IPS-18a (cell line): ENCODE measurements around the gene GRID1.

Source experiments
- H3K27ac ChIP-seq: one replicate; pipeline ENCODE4 v1.5.1; 2013; ENCODE audit warnings: low read length
- H3K27me3 ChIP-seq: one replicate; pipeline ENCODE4 v1.6.1; 2013; ENCODE audit warnings: mild to moderate bottlenecking, low read length; ENCODE audit not compliant: control insufficient read depth, insufficient read depth
- H3K36me3 ChIP-seq: one replicate; pipeline ENCODE4 v1.6.1; 2013; ENCODE audit warnings: low read depth, low read length; ENCODE audit not compliant: control insufficient read depth
- H3K4me1 ChIP-seq: one replicate; pipeline ENCODE4 v1.6.1; 2013; ENCODE audit warnings: low read depth, low read length; ENCODE audit not compliant: control insufficient read depth
- H3K4me3 ChIP-seq: one replicate; pipeline ENCODE4 v1.5.1; 2013; ENCODE audit warnings: low read length
- H3K9ac ChIP-seq: one replicate; pipeline ENCODE4 v1.6.1; 2013; ENCODE audit warnings: mild to moderate bottlenecking, low read length, moderate library complexity
- H3K9me3 ChIP-seq: one replicate; pipeline ENCODE4 v1.6.1; 2013; ENCODE audit warnings: low read depth, low read length; ENCODE audit not compliant: control insufficient read depth

Gene GRID1

DNA sequence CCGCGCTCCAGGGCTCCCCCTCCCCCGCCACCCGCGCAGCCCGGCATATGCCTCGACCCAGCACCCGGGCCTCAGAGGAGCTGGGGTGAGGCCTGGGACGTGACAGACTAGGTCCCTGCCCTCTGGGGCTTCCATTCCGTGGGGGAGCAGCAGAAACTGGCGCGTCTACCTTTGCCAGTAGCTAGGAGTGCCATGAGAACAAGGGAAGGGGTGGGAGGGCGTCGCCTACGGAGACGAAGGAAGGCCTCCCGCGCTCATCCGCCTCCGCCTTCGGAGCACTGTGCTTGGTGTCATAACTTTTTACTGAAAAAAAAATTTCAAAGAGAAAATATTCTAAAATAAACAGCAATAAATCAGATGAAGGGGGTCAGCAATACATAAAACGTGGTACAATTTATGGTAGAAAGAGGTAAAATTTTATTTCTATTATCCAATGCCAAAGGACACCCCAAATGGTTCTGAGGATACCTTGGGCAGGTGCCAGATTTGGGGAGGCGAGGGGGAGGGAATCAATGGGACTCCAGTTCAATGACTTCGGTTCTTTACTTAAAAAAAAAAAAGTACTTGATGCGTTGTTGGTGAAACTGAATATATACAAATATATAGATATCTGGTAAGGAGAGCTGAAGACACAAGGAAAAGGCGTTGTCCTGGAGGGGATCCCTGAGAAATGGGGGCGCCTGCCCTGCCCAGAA lies 35.1 kb upstream of the GRID1 start:
- Histone ChIP-seq H3K4me1 (peaks cover 12% of the 10 kb centered on the region), H3K9me3 (no peaks in the 10 kb centered on the region), H3K27ac (no peak overlapping the region), H3K9ac (no peak overlapping the region), H3K27me3 (peaks cover 55% of the 10 kb centered on the region), H3K36me3 (no peaks in the 10 kb centered on the region), H3K4me3 (peak overlapping the region; percentile 66)

DNA sequence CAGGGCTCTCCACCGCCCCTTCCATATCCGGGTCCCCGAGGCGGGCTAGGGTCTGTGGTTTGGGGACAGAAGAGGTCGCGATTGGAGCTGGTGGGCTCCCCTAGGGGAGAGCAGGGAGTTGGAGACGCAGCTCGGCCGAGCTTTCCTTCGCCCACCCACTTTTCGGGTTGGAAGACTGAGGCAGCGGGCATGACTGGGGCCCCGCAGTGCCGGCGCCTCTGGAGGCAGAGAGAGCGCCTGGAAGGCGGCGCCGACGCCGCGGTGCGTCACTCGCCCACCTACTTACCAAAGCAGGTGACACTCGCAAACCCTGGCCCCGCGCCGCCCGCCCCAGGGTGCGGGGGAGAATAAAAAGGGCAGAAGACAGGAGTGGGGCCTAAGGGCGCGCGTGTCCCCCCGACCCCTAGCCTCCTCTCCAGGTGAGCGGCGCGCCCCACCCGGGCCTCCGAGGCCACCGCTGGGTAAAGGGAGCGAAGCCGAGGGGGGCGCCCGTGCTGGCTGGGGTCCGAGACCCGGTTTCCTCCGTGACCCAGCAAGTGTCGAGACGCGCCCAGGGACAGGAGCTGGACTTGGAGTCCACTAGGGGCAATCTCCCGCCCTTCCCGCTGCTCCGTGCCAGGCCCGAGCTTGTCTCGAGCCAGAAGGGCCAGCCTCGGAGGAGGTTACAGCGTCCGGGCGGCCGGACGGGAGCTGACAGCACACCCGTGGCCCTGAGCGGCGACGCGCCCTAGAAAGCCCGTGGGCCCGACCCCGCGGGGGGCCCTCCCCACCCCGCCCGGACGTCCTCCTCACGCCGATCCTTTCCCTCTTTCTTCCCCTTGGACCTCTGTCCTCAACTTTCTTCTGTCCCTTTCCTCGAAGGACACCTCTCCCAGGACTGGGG lies 34.4 kb upstream of the GRID1 start:
- no peaks in the 10 kb centered on the region for H3K36me3 ChIP-seq
- H3K9me3 ChIP-seq: no peaks in the 10 kb centered on the region
- no peak overlapping the region for H3K9ac ChIP-seq
- H3K4me3 ChIP-seq: peak overlapping the region; percentile 66
- H3K4me1 ChIP-seq: peaks cover 12% of the 10 kb centered on the region
- H3K27me3 ChIP-seq: peaks cover 55% of the 10 kb centered on the region
- no peak overlapping the region for H3K27ac ChIP-seq

DNA sequence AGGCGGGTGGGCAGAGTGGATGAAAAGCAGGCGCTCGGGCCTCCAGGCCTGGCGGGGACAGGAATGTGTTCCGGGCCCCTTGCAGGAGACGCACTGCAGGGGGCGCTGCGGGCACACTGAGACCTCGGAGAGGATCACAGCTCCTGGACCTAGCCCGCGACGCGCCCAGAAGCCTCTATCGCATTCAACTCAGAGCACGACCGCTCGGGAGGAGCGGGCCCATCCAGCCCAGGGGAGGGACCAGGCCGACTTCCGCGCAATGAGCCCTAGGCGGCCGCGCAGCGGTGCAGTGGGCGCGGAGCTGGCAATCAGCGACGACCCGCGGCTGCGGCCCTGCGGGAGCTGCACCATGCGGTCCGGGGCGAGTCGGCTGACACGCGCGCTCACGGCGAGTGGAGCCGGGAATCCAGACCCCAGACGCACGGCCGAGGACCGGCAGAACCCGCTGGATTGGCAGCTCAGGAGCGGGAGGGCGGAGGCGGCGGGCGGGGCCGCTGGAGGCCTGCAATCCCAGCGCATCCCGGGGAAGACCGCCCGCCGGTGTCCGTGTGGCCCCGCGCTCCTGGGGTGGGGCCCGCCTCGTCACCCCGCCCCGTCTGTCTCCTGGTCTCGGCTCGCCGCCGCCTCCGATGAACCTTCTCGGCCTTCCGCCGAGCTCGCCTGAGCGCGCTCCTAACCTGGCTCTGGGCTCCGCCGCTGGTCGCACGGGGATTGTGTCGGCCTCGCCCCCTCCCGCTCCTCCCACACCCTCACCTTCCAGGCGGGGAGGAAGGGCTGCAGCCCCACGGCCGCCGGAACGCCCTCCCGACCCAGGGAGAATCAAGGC lies 33.5 kb upstream of the GRID1 start:
- Histone ChIP-seq H3K9ac (no peak overlapping the region), H3K36me3 (no peaks in the 10 kb centered on the region), H3K9me3 (no peaks in the 10 kb centered on the region), H3K4me3 (peak overlapping the region; percentile 66), H3K27ac (no peak overlapping the region), H3K4me1 (peaks cover 12% of the 10 kb centered on the region), H3K27me3 (peaks cover 55% of the 10 kb centered on the region)

GRCh38 chr10:86399514-86399878 lies 32.9 kb upstream of the GRID1 start:
- H3K4me1 ChIP-seq: peaks cover 12% of the 10 kb centered on the region
- H3K27ac ChIP-seq: no peak overlapping the region
- H3K36me3 ChIP-seq: no peaks in the 10 kb centered on the region
- peaks cover 55% of the 10 kb centered on the region for H3K27me3 ChIP-seq
- H3K4me3 ChIP-seq: peak overlapping the region; percentile 66
- no peak overlapping the region for H3K9ac ChIP-seq
- H3K9me3 ChIP-seq: no peaks in the 10 kb centered on the region

- Histone ChIP-seq H3K4me3 (no peak overlapping the region), H3K9me3 (no peaks in the 10 kb centered on the region), H3K36me3 (no peaks in the 10 kb centered on the region), H3K27ac (no peak overlapping the region), H3K27me3 (peaks cover 39% of the 10 kb centered on the region), H3K4me1 (peaks cover 7% of the 10 kb centered on the region), H3K9ac (no peak overlapping the region)
These were observed 30.5 kb upstream of the GRID1 start for GRCh38 chr10:86397120-86397519.

DNA sequence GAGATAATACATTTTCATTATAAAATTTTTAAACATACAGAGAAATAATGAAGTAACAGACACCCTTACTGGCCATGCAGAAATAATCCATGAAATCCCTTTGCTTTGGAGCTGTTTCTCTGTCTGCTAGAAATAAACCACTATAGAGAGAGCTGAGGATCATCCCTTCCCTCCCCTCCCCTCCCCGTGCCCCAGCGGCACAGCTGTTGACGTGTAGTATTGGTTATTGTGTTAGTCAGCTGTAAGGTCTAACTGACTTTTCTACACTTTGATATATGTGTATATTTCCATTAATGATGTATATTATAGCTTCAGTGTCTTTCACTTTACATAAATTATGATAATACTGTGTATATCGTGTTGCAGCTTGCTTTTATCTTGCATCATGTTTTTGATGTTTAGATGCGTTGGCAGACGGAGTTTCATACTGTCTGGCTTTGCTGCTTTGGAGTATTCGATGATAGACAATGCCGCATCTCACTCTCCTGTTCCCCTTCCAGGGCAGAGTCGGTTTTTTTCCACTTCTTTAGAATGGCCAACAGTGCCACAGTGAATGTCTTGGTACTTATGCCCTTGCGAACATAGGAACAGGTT lies 27.4 kb upstream of the GRID1 start:
- Histone ChIP-seq H3K27ac (no peak overlapping the region), H3K4me3 (no peak overlapping the region), H3K9me3 (no peaks in the 10 kb centered on the region), H3K4me1 (no peaks in the 10 kb centered on the region), H3K36me3 (no peaks in the 10 kb centered on the region), H3K27me3 (peaks cover 34% of the 10 kb centered on the region), H3K9ac (no peak overlapping the region)

DNA sequence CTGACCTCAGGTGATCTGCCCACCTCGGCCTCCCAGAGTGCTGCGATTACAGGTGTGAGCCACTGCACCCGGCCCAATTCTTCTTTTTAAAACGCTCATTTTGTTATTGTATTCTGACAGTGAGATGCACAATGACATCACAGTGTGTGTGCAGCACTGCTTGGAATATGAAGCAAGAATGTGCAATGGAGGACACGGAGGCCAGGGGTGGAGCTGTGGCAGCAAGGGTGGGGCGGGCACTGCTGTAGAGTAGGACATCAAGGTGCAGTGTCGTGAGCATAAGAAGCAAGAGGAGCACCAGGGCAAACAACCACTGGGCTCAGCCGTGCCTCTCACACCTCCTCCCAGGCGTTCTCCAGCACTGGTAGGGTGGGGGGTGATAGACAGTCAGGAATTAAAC lies 26.8 kb upstream of the GRID1 start:
- Histone ChIP-seq H3K4me3 (no peak overlapping the region), H3K4me1 (peaks cover 1% of the 10 kb centered on the region), H3K27me3 (peaks cover 29% of the 10 kb centered on the region), H3K9me3 (no peaks in the 10 kb centered on the region), H3K27ac (no peak overlapping the region), H3K9ac (no peak overlapping the region), H3K36me3 (no peaks in the 10 kb centered on the region)

GRCh38 chr10:86392723-86393094 lies 26.1 kb upstream of the GRID1 start:
- Histone ChIP-seq H3K27ac (no peak overlapping the region), H3K36me3 (no peaks in the 10 kb centered on the region), H3K9ac (no peak overlapping the region), H3K27me3 (peaks cover 34% of the 10 kb centered on the region), H3K4me3 (no peak overlapping the region), H3K9me3 (no peaks in the 10 kb centered on the region), H3K4me1 (peaks cover 5% of the 10 kb centered on the region)

GRCh38 chr10:86391986-86392722 lies 25.6 kb upstream of the GRID1 start:
- Histone ChIP-seq H3K27ac (no peak overlapping the region), H3K36me3 (no peaks in the 10 kb centered on the region), H3K4me3 (no peak overlapping the region), H3K4me1 (peaks cover 9% of the 10 kb centered on the region), H3K9ac (no peak overlapping the region), H3K27me3 (peaks cover 31% of the 10 kb centered on the region), H3K9me3 (no peaks in the 10 kb centered on the region)

DNA sequence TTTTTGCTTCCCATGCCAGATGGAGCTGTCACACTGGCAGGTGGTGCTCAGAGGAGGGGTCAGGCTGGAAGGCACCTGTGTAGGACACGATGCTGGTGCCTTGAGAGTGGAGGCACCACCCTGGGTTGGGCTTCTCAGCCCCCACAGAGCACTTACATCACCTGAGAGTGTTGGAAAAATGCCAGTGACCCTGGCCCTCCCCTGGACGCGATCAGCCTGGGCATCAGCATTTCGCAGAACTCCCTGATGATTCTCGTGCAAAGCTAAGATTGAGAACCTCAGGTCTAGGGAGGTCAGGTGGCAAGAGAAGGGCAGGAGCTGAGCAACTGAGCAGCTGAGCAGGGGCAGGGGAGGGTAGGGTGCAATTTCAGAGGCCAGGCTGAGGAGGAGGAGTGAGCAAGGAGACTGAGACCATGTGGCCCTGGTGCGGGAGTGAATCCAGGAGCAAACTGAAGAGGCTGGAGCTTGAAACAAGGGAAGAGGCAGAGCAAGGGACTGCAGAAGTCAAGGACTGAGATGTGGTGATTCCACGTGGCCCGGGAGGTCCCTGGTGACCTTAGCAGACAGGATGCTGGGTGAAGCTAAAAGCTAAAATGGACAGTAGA lies 24.7 kb upstream of the GRID1 start:
- H3K4me1 ChIP-seq: peaks cover 9% of the 10 kb centered on the region
- no peak overlapping the region for H3K27ac ChIP-seq
- no peak overlapping the region for H3K9ac ChIP-seq
- H3K36me3 ChIP-seq: no peaks in the 10 kb centered on the region
- H3K27me3 ChIP-seq: peaks cover 29% of the 10 kb centered on the region
- H3K9me3 ChIP-seq: no peaks in the 10 kb centered on the region
- no peak overlapping the region for H3K4me3 ChIP-seq
